ENCODE data around the gene CLDN7.

CLDN7 gene

GRCh38 chr17:7238420-7239090, 23.7 kb downstream of the CLDN7 start:
- in situ Hi-C loops (cut with MboI; ENCODE audit: low sequenced_read_pairs), result no loop called here

GRCh38 chr17:7237761-7238419, 24.4 kb downstream of the CLDN7 start:
- in situ Hi-C loops (cut with MboI; ENCODE audit: low sequenced_read_pairs), result no loop called here

- in situ Hi-C loops (cut with MboI; ENCODE audit: low sequenced_read_pairs), result no loop called here
Observed at GRCh38 chr17:7237266-7237760, 25.0 kb downstream of the CLDN7 start.

- in situ Hi-C loops (cut with MboI; ENCODE audit: low sequenced_read_pairs), result no loop called here
Observed at GRCh38 chr17:7236808-7237207, 25.5 kb downstream of the CLDN7 start.

GRCh38 chr17:7235693-7236665, 26.3 kb downstream of the CLDN7 start:
- in situ Hi-C loops (cut with MboI; ENCODE audit: low sequenced_read_pairs), result no loop called here

- in situ Hi-C loops (cut with MboI; ENCODE audit: low sequenced_read_pairs), result no loop called here
Observed at GRCh38 chr17:7234083-7234951, 28.0 kb downstream of the CLDN7 start, which contains the start of gene DVL2. Gene DVL2 (minus strand): TSS chr17:7234517. CDS start chr17:7234262, 255 bp downstream.

- in situ Hi-C loops (cut with MboI; ENCODE audit: low sequenced_read_pairs), result no loop called here
Observed at GRCh38 chr17:7233701-7234082, 28.6 kb downstream of the CLDN7 start.

- in situ Hi-C loops (cut with MboI; ENCODE audit: low sequenced_read_pairs), result no loop called here
Observed at GRCh38 chr17:7232114-7232513, 30.2 kb downstream of the CLDN7 start.

- in situ Hi-C loops (cut with MboI; ENCODE audit: low sequenced_read_pairs), result no loop called here
Observed at GRCh38 chr17:7229504-7229903, 32.8 kb downstream of the CLDN7 start.

- in situ Hi-C loops (cut with MboI; ENCODE audit: low sequenced_read_pairs), result no loop called here
Observed at GRCh38 chr17:7228920-7229319, 33.4 kb downstream of the CLDN7 start.

GRCh38 chr17:7226721-7227710, 35.3 kb downstream of the CLDN7 start:
- in situ Hi-C loops (cut with MboI; ENCODE audit: low sequenced_read_pairs), result no loop called here

- in situ Hi-C loops (cut with MboI; ENCODE audit: low sequenced_read_pairs), result no loop called here
Observed at GRCh38 chr17:7225711-7226331, 36.5 kb downstream of the CLDN7 start.

- in situ Hi-C loops (cut with MboI; ENCODE audit: low sequenced_read_pairs), result no loop called here
Observed at GRCh38 chr17:7224661-7225111, 37.6 kb downstream of the CLDN7 start.

GRCh38 chr17:7224110-7224509, 38.2 kb downstream of the CLDN7 start:
- in situ Hi-C loops (cut with MboI; ENCODE audit: low sequenced_read_pairs), result no loop called here

GRCh38 chr17:7223375-7223774, 38.9 kb downstream of the CLDN7 start:
- in situ Hi-C loops (cut with MboI; ENCODE audit: low sequenced_read_pairs), result no loop called here

GRCh38 chr17:7222972-7223292, 39.3 kb downstream of the CLDN7 start:
- in situ Hi-C loops (cut with MboI; ENCODE audit: low sequenced_read_pairs), result no loop called here

- in situ Hi-C loops (cut with MboI; ENCODE audit: low sequenced_read_pairs), result no loop called here
Observed at GRCh38 chr17:7222093-7222971, 39.9 kb downstream of the CLDN7 start.

Data from HL-60/S4 treated with retinoic acid at 250 ng/mL for 4 days and 3 days (cell line).